NCI-H345 (cell line): ENCODE data around the gene STK11IP.
A peak's percentile ranks its signal among the peaks of the same experiment; 100 is the strongest.

Experiments
- DNase-seq: peaks from one replicate; lab custom pipeline; 2025; lab: John Stamatoyannopoulos, UW

Gene STK11IP

DNA sequence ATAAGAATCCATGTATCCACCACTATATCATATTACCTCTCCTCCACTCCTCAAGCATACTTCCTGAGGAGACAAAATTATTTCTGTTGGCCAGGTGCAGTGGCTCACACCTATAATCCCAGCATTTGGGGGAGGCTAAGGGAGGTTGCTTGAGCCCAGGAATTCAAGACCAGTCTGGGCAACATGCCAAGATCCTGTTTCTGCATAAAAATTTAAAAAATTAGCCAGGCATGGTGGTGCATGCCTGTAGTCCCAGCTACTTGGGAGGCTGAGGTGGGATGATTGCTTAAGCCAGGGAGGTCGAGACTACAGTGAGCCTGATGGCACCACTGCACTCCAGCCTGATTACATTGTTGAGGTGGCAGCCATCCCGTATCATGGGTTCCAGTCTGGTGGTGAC, 16.3 kb upstream of the STK11IP start:
- no peak for DNase-seq

DNA sequence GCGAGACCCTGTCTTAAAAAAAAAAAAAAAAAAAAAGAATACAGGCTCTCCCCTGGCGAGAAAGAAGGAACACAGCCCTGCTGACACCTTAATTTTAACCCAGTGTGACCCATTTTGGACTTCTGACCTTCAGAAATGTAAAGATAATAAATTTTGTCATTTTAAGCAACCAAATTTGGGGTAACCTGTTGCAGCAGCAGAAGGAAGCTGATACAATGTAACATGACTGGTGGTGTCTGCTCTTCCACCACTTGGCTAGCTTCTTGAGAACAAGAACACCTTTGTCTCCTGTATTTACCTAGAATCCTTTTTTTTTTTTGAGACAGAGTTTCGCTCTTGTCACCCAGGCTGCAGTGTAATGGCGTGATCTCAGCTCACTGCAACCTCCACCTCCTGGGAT, 6.6 kb upstream of the STK11IP start:
- DNase-seq, result no peak

DNA sequence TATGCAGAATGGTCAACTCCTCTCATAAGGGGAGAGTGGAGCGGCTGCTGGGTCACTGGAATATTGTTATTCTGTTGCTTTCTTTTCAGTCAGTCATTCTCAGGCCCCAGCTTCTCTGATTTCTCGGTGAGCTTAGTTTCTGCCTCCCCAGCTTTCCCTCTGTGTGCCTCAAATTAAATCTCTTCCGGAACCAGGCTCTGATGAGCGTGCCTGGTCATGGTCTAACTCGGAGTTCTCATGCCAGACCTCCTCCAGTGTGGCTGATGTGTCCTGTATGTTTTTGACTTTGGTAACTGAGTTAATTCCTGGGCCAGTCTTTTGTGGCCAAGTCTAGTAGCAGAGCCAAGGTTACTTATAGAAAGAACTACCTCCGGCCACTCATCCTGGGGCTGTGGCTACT, 4.9 kb upstream of the STK11IP start:
- DNase-seq, result no peak

DNA sequence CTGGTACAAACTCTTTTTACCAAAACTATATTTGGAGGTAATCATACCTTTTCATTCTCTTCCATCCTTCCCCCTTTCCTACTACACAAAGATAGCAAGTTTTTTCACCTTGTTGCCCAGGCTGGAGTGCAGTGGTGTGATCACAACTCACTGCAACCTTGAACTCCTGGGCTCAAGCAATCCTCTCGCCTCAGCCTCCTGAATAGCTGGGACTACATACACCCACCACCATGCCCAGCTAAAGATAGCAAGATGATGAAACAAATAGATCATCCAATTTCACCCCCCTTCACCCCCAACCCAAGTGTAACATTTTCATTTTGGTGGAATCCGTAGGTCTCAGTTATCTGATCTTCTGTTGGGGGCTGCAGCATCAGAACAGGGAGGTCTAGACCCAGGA, 4.5 kb upstream of the STK11IP start:
- DNase-seq, result no peak

DNA sequence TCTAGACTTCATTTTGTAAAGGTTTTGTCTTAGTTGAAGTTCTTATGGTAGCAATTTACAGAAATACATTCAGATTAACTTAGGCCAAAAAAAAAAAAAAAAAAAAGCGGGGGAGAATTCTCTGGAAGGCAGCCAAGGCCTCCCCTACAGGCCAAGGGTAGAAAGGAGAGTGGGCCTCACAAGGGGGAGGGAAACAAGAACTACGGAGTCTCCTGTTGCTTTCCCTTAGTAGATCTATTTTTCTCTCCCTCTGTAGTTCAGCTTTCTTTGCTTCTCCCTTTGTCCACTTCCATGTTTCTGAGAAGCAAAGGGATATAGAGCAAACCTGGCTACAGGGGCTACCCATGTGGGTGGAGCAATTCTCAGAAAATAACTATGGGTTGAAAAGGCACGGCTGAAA, 2.4 kb upstream of the STK11IP start:
- DNase-seq, result no peak

DNA sequence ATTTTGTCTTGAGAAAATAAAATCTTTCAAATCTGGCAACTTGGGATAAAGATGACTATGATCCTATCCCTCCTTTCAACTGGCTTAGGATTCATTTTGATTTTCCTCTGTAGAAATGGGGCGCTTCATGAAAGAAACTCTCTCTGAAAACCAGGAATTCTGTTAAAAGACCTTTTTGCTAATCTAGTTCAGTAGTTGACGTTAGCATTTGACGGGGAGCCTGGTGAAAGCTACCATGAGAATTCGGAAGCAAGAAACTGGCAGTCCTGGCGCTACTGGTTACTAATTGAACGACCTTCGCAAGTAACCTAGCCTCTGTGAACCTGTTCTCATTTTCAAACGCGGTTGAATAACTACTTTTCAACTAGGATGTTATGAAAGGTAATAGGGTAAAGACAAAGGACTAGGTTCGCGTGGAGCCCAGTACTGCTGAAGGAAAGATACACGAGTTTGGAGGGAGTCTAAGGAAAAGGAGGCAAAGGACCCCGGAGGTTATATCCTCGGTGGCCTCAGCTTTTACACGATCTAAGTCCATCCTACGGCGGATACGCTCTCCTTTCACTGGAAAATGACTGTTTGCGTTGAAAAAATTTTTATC, 604 bp upstream of the STK11IP start:
- DNase-seq, result no peak

DNA sequence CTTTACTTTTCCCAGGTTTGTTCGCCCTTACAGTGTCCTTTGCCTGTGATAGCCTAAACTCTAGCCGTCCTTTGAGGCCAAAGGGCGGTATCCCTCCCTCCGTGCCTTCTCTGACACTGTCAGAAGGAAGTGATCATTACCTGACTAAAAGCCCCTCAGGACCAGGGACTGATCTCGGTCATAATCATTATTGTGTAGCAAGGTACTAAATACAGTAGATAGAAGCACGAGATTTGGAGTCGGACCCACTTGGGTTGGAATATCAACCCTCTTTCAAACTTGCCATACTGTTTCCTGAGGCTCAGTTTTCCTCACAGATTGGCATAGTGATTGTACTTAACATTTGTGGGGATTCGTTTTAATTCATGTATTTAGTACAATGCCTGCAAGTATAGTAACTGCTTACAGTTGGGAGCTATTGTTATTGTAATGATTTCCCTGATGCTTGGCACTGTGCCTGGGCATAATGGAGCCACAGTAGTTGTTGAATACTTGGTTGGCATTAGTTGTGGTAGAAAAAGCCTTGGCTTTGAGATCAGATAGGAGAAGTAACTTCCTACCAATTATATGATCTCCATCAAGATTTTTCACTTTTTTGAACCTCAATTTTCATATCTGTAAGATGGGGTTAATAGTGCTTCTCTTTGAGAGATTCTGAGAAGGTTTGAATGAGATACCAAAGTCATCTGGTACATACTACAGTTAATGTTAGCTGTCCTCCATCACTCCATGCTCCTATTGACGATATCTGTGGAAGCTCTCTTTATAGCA, 836 bp downstream of the STK11IP start:
- peak; percentile 68 for DNase-seq

DNA sequence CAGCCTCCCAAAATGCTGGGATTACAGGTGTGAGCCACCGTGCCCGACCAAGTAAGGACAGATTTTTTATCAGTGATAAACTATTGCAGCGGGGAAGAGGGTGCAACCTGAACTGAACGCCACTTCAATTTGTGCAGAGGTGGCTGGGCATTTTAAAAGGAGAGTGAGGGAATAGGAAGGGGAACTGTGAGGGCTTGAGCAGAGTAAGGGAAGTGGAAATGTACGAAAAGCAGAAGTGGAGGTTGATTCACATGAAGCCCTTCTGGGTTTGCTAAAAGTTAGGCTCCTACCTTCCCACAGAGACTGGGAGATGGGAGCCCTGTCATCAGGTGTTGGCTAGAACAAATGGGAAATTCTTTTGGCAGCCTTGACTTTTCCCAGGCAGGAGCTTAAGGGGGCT, 6.1 kb downstream of the STK11IP start:
- DNase-seq, result no peak

DNA sequence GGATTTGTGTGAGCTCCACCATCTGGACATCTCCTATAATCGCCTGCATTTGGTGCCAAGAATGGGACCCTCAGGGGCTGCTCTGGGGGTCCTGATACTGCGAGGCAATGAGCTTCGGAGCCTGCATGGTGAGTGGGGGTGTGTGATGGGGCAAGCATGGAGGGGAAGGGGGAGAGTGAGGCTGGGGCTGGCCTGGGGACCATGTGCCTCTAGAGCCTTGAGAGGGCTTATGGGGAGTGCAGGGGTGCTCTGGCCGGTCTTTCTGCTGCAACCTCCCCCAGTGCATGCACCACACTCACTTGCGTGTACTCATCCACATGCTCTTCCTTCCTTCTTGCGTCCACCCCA, 7.9 kb downstream of the STK11IP start:
- DNase-seq, result no peak

DNA sequence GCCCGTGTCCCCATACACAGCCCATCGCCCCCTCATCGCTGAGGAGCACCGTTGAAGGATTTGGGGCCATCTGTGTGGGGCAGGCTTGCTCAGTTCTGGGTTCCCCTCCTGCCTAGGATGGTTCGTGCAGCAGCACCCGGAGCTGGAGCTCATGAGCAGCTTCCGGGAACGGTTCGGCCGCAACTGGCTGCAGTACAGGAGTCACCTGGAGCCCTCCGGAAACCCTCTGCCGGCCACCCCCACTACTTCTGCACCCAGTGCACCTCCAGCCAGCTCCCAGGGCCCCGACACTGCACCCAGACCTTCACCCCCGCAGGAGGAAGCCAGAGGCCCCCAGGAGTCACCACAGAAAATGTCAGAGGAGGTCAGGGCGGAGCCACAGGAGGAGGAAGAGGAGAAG, 10.3 kb downstream of the STK11IP start:
- no peak for DNase-seq

DNA sequence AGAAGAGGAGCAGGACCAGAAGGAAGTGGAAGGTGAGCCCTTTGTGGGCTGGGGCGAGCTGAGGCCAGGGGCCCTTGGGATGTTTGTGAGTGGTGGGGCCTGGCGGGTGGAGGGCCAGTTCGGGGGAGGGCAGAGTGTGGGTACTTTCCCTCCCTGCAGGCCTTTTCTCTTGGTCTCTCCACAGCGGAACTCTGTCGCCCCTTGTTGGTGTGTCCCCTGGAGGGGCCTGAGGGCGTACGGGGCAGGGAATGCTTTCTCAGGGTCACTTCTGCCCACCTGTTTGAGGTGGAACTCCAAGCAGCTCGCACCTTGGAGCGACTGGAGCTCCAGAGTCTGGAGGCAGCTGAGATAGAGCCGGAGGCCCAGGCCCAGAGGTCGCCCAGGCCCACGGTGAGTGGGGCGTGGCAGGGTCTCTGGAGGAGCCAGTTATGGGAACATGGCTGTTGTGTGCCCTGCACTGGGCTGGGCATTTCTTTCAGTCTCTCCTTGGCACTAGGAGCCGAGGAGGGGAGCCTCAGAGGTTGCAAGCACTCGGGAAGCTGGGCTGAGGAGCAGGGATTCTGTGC, 10.8 kb downstream of the STK11IP start:
- no peak for DNase-seq

DNA sequence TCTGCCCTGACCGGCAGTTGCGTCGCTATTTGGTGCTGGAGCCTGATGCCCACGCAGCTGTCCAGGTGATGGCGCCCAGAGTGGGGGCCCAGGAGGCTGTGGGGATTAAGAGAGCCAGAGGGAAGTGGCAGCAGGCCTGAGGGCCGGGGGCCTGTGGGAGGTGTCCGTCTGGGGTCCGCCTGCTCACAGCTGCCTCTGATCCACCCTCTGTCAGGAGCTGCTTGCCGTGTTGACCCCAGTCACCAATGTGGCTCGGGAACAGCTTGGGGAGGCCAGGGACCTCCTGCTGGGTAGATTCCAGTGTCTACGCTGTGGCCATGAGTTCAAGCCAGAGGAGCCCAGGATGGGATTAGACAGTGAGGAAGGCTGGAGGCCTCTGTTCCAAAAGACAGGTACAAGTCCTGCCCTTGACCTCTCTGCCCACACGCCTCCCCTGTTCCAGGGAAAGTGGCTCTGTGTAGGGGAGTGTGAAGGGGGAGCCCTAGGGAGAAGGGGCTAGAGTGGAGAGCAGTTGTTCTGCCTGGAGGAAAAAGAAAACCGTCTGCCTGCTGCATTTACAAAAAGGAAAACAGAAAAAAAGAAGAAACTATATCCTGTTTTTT, 11.6 kb downstream of the STK11IP start:
- DNase-seq, result no peak

DNA sequence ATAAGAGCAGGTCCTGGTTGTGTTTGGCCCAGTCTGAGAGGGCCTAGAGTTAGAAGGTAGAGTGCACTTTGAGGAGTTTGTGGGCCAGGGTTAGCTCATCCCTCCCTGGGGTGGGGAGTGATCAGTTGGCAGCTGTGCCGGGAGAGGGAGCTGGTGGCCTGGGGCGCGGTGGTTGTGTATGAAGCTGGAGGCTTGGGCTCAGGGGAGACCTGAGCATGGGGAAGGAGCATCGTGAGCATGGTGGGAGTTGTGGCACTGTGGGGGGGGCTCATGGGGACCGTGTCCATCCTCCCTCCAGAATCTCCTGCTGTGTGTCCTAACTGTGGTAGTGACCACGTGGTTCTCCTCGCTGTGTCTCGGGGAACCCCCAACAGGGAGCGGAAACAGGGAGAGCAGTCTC, 13.6 kb downstream of the STK11IP start:
- no peak for DNase-seq

DNA sequence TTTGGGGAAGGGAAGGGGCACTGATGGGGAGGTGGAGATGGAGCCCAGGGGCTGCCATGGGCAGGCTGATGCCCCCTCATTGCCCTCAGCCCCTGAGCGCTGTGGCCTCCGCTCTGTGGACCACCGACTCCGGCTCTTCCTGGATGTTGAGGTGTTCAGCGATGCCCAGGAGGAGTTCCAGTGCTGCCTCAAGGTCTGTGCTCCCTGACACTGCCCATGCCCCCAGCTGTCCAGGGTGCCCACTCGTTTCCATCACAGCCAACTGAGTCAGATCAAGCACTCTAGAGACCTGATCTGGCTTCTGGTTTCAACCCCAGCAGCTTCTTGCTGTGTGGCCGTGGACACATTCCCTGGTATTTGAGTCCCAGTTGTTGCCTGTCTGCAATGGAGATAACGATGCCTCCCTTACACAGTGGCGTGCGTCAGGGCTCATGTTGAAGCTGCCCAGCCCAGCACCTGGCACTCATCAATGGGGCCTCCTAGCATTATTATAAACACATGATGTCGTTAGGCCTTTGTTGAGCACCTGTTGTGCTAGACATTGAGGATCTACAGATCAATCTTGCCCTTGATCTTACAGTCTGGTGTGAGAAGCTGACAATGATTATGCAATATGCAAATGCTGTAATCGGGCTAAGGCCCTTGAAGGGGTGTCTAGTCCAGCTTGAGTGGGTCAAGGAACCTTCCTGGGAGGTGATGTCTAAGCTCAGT, 14.4 kb downstream of the STK11IP start:
- DNase-seq, result no peak

DNA sequence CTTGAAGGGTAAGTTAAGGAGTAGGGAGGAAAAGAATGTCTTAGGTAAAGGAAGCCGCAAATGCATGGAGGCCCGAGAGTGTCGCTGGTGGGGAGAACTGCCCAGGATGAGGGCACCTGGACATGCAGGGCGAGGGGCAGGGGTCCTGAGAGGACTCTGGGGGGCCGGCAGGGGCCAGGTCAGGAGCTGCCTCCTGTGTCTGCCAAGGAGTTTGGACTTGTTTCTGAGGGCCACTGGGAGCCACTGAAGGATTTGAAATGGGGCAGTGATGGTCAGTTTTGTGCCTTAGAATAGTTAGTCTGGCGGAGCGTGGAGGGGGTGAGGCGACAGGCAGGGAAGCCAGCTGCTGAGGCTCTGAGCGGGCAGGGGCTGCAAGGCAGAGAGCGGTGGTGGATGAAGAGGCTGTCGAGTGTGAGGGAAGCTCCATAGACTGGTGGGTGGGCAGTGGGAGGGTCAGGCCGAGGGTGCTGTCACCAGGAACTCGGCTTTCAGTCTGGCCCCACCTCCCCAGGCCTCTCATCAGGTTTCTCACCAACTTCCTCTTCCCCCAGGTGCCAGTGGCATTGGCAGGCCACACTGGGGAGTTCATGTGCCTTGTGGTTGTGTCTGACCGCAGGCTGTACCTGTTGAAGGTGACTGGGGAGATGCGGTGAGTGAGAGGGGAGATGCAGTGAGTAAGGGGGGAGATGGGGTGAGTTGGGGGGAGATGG, 15.1 kb downstream of the STK11IP start:
- no peak for DNase-seq

DNA sequence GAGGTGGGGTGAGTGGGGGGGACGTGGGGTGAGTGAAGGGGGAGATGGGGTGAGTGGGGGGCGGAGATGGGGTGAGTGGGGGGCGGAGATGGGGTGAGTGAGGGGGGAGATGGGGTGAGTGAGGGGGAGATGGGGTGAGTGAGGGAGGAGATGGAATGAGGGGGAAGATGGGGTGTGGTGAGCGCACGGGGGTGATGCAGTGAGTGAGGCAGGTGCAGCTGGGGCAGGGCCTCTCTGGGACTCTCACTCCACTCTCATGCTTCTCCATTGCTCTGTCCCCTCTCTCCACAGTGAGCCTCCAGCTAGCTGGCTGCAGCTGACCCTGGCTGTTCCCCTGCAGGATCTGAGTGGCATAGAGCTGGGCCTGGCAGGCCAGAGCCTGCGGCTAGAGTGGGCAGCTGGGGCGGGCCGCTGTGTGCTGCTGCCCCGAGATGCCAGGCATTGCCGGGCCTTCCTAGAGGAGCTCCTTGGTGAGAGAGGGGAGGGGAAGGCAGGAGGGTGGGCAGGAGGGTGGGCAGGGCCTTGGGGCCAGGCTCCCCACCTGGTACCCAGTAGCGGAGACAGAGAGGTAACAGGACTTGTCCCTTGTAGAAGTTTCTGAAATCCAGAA, 15.9 kb downstream of the STK11IP start:
- DNase-seq, result no peak

DNA sequence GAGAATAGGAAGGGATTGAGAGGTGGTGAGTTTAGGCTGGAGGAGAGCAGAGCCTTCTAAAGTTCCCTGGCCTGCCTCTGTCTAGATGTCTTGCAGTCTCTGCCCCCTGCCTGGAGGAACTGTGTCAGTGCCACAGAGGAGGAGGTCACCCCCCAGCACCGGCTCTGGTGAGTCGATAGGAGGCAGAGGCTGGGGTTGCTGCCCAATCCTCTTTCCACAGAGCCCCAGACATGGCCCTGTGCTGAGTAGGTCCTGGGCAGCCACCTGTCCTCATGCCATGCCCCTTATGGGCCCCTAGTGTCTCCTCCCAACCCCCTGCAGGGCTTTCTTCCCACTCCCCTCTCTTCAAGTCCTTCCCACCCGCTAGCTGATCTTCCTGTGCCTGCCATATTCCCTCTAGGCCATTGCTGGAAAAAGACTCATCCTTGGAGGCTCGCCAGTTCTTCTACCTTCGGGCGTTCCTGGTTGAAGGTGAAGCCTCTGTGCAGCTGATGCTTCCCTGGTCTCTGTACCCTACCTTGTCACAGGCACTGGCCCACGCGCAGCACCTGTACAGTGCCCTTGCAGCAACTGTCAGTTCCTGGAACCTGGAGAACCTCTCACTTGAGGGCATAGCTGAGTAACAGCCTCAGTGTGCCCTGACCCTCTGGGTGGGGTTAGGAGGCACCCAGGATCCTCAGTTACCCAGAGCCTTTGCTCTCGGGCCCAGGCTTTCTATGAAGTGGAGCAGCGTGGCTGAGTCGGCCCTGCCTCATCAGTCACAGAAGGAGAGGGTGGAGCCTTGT, 16.6 kb downstream of the STK11IP start:
- no peak for DNase-seq

DNA sequence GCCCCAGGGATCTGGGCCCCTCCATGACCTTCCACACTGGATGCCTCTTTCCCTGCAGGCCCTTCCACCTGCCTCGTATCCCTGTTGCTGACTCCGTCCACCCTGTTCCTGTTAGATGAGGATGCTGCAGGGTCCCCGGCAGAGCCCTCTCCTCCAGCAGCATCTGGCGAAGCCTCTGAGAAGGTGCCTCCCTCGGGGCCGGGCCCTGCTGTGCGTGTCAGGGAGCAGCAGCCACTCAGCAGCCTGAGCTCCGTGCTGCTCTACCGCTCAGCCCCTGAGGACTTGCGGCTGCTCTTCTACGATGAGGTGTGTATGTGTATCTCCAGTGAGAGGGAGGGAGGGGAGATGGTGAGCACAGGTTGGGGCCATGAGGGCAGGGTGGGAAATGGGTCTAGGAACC, 17.4 kb downstream of the STK11IP start:
- DNase-seq, result no peak

DNA sequence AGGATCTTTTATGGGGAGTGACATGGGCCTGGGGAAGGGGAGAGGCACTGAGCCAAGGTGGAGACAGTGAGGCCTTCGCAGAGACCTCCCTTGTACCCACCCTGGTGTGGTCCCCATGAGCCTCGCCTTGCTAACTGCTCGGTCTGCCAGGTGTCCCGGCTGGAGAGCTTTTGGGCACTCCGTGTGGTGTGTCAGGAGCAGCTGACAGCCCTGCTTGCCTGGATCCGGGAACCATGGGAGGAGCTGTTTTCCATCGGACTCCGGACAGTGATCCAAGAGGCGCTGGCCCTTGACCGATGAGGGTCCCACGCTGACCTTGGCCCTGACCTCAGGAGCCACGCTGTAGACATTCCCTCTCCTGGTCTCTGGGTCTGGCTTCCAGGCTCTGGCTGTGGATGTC, 18.2 kb downstream of the STK11IP start:
- DNase-seq, result no peak

DNA sequence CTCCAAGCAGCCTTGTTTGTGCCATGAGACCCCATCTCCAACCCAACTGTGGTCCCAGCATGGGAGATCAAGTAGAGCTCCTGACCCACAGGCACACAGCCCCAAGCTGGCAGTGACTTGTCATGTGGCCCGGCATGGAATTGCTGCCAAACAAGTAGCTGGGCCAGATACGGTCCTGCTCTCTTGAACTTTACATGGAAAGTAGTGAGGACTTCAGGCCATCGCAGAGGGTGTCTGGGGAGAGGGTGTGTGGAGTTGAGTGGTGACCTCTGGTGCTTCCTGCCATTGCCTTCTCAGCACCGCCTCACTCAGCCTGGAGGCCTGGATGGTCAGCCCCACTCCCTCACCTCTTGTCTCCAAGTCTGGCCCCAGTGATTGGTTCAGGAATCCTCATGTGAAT, 18.9 kb downstream of the STK11IP start:
- DNase-seq, result no peak

DNA sequence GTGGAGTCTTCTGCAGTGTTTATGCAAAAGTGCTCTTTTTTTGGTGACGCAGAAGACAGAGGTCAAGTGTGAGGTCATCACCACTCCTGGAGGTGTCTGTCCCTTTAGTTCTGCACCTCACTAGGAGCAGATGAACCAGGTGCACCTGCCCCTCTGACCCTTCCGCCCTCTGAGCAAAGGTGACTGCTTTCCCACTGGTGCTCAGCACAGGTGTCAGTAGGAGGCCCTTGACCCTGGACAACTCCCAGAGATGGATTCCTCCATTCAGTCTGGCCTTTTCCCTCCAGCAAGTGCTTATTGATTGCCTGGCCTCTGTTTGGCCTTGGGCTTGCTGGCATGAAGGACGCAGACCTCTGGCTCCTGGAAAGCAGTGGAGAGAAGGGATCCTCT, 21.1 kb downstream of the STK11IP start:
- DNase-seq, result no peak
